Stomach (tissue), 4 donors: ENCODE results near the gene FGF22.

ENCODE experiments used
- POLR2A ChIP-seq, 4 donors: fragments of 450-650 bp; IDR thresholded peaks; one replicate each; pipeline ENCODE4 v1.6.1; 2016; ENCODE audit warnings: antibody characterized with exemption in 4 of 4, control low read depth in 2 of 4, mild to moderate bottlenecking in 1 of 4, moderate library complexity in 1 of 4
- POLR2AphosphoS5 ChIP-seq, 3 donors: sonication (generic); formaldehyde crosslinking; IDR thresholded peaks; one replicate each; pipeline ENCODE4 v1.6.1; 2016; ENCODE audit warnings: antibody characterized with exemption in 3 of 3
- TF ChIP-seq, protein P1 (sequence below), 7 experiments: fragments of 450-650 bp in 4 of 7; fragments of 200-600 bp in 3 of 7; sonication (generic) in 3 of 7; IDR thresholded peaks; one replicate each; pipeline ENCODE4 v1.5.1; 2016 to 2019; ENCODE audit warnings: antibody characterized with exemption in 7 of 7, control low read depth in 2 of 7, mild to moderate bottlenecking in 1 of 7

DNA sequence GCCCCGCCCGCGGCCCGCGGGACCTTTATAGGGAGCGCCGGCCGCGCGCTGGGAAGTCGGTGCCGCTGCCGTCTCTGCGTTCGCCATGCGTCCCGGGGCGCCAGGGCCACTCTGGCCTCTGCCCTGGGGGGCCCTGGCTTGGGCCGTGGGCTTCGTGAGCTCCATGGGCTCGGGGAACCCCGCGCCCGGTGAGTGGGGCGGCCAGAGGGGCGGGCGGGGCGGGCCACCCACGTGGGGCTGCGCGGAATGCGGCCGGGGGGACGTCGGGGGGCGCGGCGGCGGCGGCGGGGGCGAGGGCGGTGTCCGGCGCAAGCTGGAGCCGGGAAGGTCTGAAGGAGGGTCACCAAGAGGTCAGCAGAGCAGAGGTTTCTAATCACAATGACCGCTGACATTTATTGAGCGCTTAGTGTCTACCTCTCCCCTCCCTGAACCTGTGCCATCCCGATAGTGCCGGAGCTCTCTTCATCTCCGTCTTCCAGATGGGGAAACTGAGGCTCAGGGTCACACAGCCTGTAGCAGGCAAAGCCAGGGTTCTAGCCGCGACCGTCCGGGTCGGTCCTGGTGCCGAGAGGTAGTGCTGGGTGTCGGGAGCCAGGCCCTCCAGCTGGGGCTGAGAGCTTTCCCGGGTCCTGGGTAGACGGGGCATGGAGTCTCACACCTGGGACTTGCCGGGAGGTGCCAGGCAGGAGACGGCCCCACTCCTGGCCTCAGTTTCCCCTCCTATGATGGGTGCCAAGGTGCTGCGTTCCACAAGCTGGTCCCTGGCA, 36.8 kb downstream of the FGF22 start, which contains the start of gene FSTL3:
- TF ChIP-seq, protein P1, sequence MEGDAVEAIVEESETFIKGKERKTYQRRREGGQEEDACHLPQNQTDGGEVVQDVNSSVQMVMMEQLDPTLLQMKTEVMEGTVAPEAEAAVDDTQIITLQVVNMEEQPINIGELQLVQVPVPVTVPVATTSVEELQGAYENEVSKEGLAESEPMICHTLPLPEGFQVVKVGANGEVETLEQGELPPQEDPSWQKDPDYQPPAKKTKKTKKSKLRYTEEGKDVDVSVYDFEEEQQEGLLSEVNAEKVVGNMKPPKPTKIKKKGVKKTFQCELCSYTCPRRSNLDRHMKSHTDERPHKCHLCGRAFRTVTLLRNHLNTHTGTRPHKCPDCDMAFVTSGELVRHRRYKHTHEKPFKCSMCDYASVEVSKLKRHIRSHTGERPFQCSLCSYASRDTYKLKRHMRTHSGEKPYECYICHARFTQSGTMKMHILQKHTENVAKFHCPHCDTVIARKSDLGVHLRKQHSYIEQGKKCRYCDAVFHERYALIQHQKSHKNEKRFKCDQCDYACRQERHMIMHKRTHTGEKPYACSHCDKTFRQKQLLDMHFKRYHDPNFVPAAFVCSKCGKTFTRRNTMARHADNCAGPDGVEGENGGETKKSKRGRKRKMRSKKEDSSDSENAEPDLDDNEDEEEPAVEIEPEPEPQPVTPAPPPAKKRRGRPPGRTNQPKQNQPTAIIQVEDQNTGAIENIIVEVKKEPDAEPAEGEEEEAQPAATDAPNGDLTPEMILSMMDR (IDR thresholded peaks at IDR 0.05), result no peak
- TF ChIP-seq POLR2A (IDR thresholded peaks at IDR 0.05) (no peak), POLR2AphosphoS5 (IDR thresholded peaks at IDR 0.05) (peak; percentile 37 to 64 (median 49))
